SH-SY5Y (cell line): ENCODE data around the gene EHHADH.

Experiments
- GATA2 ChIP-seq: IDR thresholded peaks from 2 replicates; pipeline ENCODE4 v1.6.1; 2011; ENCODE audit warnings: mild to moderate bottlenecking, low read depth, low read length
- GATA3 ChIP-seq: IDR thresholded peaks from 2 replicates; pipeline ENCODE4 v1.6.1; 2011; ENCODE audit warnings: low read depth, mild to moderate bottlenecking, low read length, moderate library complexity

The EHHADH gene

GRCh38 chr3:185210621-185211142 lies 43.2 kb downstream of the EHHADH start:
- TF ChIP-seq GATA2 = no peak
- TF ChIP-seq GATA3 = no peak

- TF ChIP-seq GATA3 (no peak), GATA2 (no peak)
These were observed 45.0 kb downstream of the EHHADH start for GRCh38 chr3:185208823-185209222.

GRCh38 chr3:185207931-185208746 lies 45.7 kb downstream of the EHHADH start:
- TF ChIP-seq GATA2 = no peak

- no peak for TF ChIP-seq GATA2
- no peak for TF ChIP-seq GATA3
These were observed 46.4 kb downstream of the EHHADH start for GRCh38 chr3:185207481-185207880.

- TF ChIP-seq GATA3 (no peak), GATA2 (no peak)
These were observed 48.0 kb downstream of the EHHADH start for GRCh38 chr3:185205865-185206264.

GRCh38 chr3:185204894-185205293 lies 49.0 kb downstream of the EHHADH start:
- no peak for TF ChIP-seq GATA3
- TF ChIP-seq GATA2 = no peak

GRCh38 chr3:185200639-185201038 lies 53.2 kb downstream of the EHHADH start:
- TF ChIP-seq GATA3 (no peak), GATA2 (no peak)

GRCh38 chr3:185199671-185200070 lies 54.2 kb downstream of the EHHADH start:
- TF ChIP-seq GATA2 (no peak), GATA3 (no peak)

GRCh38 chr3:185199206-185199605 lies 54.6 kb downstream of the EHHADH start:
- TF ChIP-seq GATA2 (no peak), GATA3 (no peak)

- TF ChIP-seq GATA2 (no peak), GATA3 (no peak)
These were observed 56.8 kb downstream of the EHHADH start for GRCh38 chr3:185197068-185197467.

GRCh38 chr3:185195652-185196051 lies 58.2 kb downstream of the EHHADH start:
- TF ChIP-seq GATA2 = no peak
- no peak for TF ChIP-seq GATA3

GRCh38 chr3:185188816-185189215 lies 65.0 kb downstream of the EHHADH start:
- TF ChIP-seq GATA3 (no peak), GATA2 (no peak)

- TF ChIP-seq GATA3 = no peak
- TF ChIP-seq GATA2 = no peak
These were observed 66.5 kb downstream of the EHHADH start for GRCh38 chr3:185187391-185187790.

GRCh38 chr3:185176750-185177359 lies 77.0 kb downstream of the EHHADH start:
- TF ChIP-seq GATA2 = no peak
- TF ChIP-seq GATA3 = no peak
